Measurements from ENCODE around the gene TRIM44. TPM values are rescaled to one million over a fixed set of nuclear protein-coding genes. Genes with fewer than 3 reads are reported as not detected.
A peak's percentile ranks its signal among the peaks of the same experiment; 100 is the strongest.

Gene TRIM44
- total and polyA plus RNA-seq, 4 donors = 3.7 to 15.1 (median 10.4) TPM

GRCh38 chr11:35688023-35688422 lies 25.4 kb downstream of the TRIM44 start:
- no peak overlapping the region for H3K27ac ChIP-seq (ENCODE audit: low read depth in 1 of 2, low read length in 2 of 2)
- no peak for TF ChIP-seq CTCF (IDR thresholded peaks at IDR 0.05; ENCODE audit: low read depth, low read length, missing input control)
- TF ChIP-seq FOXA1 (IDR thresholded peaks at IDR 0.05) = no peak
- no peak overlapping the region for H3K9ac ChIP-seq (ENCODE audit: low read depth in 1 of 2, low read length in 2 of 2)
- H3K4me3 ChIP-seq (ENCODE audit: low read depth in 1 of 3, low read length in 3 of 3) = no peak overlapping the region
- H3K36me3 ChIP-seq (ENCODE audit: control insufficient read depth in 4 of 4, insufficient read depth in 3 of 4, low read depth in 1 of 4, low read length in 3 of 4) = peaks cover 0 to 6% (median 2%) of the 10 kb centered on the region in 4 donors
- no peaks in the 10 kb centered on the region for H3K9me3 ChIP-seq (ENCODE audit: control insufficient read depth in 4 of 4, low read length in 3 of 4)
- DNase-seq (ENCODE audit: low spot score) = no peak
- H3K27me3 ChIP-seq (ENCODE audit: control insufficient read depth in 4 of 4, insufficient read depth in 4 of 4, low read length in 3 of 4) = no peaks in the 10 kb centered on the region
- H3K4me1 ChIP-seq (ENCODE audit: control insufficient read depth in 4 of 4, insufficient read depth in 4 of 4, low read length in 3 of 4) = peaks cover 6 to 36% (median 24%) of the 10 kb centered on the region in 4 donors

DNA sequence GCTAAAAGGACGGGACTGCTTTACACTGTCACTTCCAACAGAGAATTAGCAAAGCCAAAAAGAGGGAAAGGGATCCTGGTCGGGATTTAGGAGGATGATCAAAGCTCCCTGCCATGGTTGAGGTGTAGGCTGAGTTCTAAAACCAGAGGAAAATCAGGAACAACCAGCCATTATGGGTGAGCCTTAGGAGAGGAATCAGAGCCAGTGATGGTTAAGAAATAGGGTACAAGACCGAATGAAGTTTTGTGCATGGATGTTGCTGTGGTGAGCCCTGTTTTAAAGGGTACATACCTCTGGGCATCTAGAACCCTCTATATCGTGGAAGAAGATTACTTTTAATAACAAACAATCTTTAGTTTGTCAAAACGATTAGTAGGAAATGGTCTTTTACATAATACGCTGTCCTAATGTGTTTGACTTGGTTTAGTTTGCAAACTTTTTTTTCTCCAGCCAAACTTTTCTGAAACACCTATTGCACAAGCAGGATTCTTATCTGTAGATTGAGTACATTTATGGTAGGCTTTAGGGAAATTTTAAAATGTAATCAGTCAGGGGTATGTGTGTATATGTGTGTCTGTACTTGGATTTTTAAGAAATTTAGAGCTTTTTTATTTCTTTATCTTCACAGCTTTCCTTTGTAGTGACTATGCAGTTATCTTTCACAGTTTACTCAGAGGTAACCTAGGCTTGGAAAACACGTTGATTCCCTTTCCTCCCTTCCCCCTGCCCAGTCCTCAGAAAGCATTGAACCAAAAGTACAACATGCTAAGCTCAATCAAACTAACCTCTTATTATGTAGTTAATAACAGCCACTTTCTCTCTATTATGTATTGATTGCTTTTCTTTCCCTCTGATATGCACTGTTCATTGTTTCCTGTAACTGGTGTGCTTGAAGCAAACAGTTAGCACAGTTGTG lies 26.8 kb downstream of the TRIM44 start:
- H3K4me3 ChIP-seq (ENCODE audit: low read depth in 1 of 3, low read length in 3 of 3) = no peak overlapping the region
- H3K36me3 ChIP-seq (ENCODE audit: control insufficient read depth in 4 of 4, insufficient read depth in 3 of 4, low read depth in 1 of 4, low read length in 3 of 4) = peaks cover 2 to 6% (median 2%) of the 10 kb centered on the region in 4 donors
- DNase-seq (ENCODE audit: low spot score) = no peak
- H3K27ac ChIP-seq (ENCODE audit: low read depth in 1 of 2, low read length in 2 of 2) = peak overlapping the region; percentile 13 to 58
- no peaks in the 10 kb centered on the region for H3K9me3 ChIP-seq (ENCODE audit: control insufficient read depth in 4 of 4, low read length in 3 of 4)
- TF ChIP-seq HNF4A (conservative IDR thresholded peaks at IDR 0.05) = peak in 1 of 2 donors; percentile 37
- TF ChIP-seq RAD21 (IDR thresholded peaks at IDR 0.05) = peak in 1 of 2 donors; percentile 11
- no peak for TF ChIP-seq EGR1 (IDR thresholded peaks at IDR 0.05; ENCODE audit: low read depth in 2 of 2)
- TF ChIP-seq, protein P1, sequence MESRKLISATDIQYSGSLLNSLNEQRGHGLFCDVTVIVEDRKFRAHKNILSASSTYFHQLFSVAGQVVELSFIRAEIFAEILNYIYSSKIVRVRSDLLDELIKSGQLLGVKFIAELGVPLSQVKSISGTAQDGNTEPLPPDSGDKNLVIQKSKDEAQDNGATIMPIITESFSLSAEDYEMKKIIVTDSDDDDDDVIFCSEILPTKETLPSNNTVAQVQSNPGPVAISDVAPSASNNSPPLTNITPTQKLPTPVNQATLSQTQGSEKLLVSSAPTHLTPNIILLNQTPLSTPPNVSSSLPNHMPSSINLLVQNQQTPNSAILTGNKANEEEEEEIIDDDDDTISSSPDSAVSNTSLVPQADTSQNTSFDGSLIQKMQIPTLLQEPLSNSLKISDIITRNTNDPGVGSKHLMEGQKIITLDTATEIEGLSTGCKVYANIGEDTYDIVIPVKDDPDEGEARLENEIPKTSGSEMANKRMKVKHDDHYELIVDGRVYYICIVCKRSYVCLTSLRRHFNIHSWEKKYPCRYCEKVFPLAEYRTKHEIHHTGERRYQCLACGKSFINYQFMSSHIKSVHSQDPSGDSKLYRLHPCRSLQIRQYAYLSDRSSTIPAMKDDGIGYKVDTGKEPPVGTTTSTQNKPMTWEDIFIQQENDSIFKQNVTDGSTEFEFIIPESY (IDR thresholded peaks at IDR 0.05) = no peak
- no peak for TF ChIP-seq TAF1 (conservative IDR thresholded peaks at IDR 0.05)
- no peak for TF ChIP-seq REST (IDR thresholded peaks at IDR 0.05)
- no peak for TF ChIP-seq MAX (IDR thresholded peaks at IDR 0.05)
- TF ChIP-seq CTCF (IDR thresholded peaks at IDR 0.05; ENCODE audit: low read depth, low read length, missing input control) = no peak
- no peak for TF ChIP-seq SP1 (IDR thresholded peaks at IDR 0.05)
- TF ChIP-seq JUND (IDR thresholded peaks at IDR 0.05) = peak in 1 of 2 donors; percentile 21
- no peak for TF ChIP-seq NR2F2 (IDR thresholded peaks at IDR 0.05)
- peak; percentile 28 for TF ChIP-seq YY1 (IDR thresholded peaks at IDR 0.05)
- no peak for TF ChIP-seq FOXA1 (IDR thresholded peaks at IDR 0.05)
- no peak for TF ChIP-seq HNF4G (IDR thresholded peaks at IDR 0.05)
- peak in 1 of 2 donors; percentile 31 for TF ChIP-seq RXRA (IDR thresholded peaks at IDR 0.05)
- TF ChIP-seq FOXA2 (IDR thresholded peaks at IDR 0.05) = no peak
- no peak for TF ChIP-seq GABPA (IDR thresholded peaks at IDR 0.05 in 1 of 2, conservative IDR thresholded peaks at IDR 0.05 in 1 of 2)
- TF ChIP-seq ATF3 (IDR thresholded peaks at IDR 0.05) = no peak
- no peaks in the 10 kb centered on the region for H3K27me3 ChIP-seq (ENCODE audit: control insufficient read depth in 4 of 4, insufficient read depth in 4 of 4, low read length in 3 of 4)
- peak overlapping the region in 1 of 2 donors; percentile 4 for H3K9ac ChIP-seq (ENCODE audit: low read depth in 1 of 2, low read length in 2 of 2)
- 42% methylated on average over 7 of the region's 7 CpGs for WGBS
- peaks cover 6 to 24% (median 17%) of the 10 kb centered on the region in 4 donors for H3K4me1 ChIP-seq (ENCODE audit: control insufficient read depth in 4 of 4, insufficient read depth in 4 of 4, low read length in 3 of 4)
